HG03558 (cell line): ENCODE results near the gene APLP2.
"Not testable (repeated sequence)": the region's sequence is repeated elsewhere in the genome, so short reads cannot be mapped to it uniquely, and the experiment has no call there.

Experiments
- ATAC-seq: cut with Tn5 transposase; IDR thresholded peaks from one replicate; pipeline ENCODE4 v1.9.1; 2021; ENCODE audit warnings: moderate number of reproducible peaks; ENCODE audit not compliant: unreplicated experiment; ENCODE audit errors: extremely low read depth

The APLP2 gene

GRCh38 chr11:130069659-130070108 is at the start of gene APLP2:
TSS of gene APLP2 (plus strand) at chr11:130069894. CDS start at chr11:130069978, 84 bp downstream.
- peak; percentile 90 for ATAC-seq

- no peak for ATAC-seq
These were observed 49.4 kb upstream of the APLP2 start for GRCh38 chr11:130020323-130020722.

DNA sequence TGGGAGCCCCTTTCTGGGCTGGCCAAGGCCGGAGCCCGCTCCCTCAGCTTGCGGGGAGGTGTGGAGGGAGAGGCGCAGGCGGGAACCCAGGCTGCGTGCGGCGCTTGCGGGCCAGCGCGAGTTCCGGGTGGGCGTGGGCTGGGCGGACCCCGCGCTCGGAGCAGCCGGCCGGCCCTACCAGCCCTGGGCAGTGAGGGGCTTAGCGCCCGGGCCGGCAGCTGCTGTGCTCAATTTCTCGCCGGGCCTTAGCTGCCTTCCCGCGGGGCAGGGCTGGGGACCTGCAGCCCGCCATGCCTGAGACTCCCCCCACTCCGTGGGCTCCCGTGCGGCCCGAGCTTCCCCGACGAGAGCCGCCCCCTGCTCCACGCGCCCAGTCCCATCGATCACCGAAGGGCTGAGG is 48.1 kb upstream of the APLP2 start:
- not testable (repeated sequence) for ATAC-seq

DNA sequence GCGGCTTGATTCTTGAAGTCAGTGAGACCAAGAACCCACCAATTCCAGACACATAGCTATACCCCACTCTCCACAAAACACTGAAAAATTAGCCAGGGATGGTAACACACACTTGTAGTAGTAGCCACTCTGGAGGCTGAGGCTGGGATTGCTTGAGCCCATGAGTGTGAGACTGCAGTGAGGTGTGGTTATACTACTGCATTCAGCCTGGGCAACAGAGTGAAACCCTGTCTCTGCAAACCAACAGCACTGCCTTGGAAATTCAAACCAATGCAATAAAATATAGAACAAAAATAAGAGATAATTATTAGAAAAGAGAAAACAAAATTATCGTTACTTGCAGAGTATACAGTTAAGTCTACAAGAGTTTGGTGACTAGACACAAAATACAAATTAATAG is 46.9 kb upstream of the APLP2 start:
- ATAC-seq, result no peak

DNA sequence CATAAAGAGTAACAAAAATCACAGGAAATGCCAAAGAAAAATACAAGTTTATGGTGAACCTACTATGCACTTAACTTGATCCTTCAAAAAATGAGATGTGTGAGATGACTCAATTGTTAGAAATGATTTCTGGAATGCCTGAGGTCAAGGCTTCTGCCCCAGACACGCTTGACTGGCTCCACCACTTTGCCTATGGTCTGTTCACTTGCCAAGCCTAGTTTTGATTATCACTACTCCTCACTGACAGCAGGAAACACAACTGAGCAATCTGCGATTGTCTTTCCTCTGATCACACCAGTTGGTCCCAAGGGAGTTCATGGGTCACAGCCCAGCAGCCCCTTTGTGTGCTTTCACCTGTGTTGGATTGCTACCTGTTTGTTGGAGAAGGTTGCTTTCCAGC is 46.5 kb upstream of the APLP2 start:
- ATAC-seq, result peak; percentile 98

- no peak for ATAC-seq
These were observed 45.3 kb upstream of the APLP2 start for GRCh38 chr11:130024361-130024760.

DNA sequence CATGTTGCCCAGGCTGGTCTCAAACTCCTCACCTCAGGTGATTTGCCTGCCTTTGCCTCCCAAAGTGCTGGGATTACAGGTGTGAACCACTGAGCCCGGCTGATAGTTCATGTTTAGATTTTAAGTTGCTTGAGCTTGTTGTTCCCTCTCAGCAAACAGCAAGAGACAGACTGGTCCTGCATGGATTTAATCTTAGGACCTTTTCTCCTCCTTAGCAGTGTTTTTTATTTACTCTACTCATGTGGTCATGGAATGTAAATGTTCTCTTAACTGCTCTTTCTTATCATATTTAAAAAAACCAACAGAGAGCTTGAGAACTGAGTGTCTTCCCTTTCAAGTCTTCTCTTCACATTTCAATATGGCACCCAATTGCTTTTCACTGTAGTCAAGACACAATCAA is 44.3 kb upstream of the APLP2 start:
- no peak for ATAC-seq

DNA sequence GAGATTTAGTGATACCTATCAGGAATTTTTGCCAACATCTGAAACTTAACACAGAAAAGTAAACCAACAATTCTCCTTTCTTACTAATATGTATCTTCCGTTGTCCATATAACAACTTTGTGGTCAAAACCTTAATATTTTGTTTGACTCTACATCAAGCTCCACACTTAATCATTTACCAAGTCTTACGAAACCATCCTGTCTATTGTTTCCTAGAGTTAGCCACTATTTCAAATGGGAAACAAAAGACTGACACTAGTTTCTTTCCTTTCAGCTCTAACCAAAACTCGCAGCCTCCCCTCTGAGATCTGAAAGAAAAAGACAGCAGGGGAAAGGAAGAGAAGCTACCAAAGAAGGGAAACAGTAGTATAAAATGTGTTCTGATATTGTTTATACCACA is 40.6 kb upstream of the APLP2 start:
- ATAC-seq, result peak; percentile 49

DNA sequence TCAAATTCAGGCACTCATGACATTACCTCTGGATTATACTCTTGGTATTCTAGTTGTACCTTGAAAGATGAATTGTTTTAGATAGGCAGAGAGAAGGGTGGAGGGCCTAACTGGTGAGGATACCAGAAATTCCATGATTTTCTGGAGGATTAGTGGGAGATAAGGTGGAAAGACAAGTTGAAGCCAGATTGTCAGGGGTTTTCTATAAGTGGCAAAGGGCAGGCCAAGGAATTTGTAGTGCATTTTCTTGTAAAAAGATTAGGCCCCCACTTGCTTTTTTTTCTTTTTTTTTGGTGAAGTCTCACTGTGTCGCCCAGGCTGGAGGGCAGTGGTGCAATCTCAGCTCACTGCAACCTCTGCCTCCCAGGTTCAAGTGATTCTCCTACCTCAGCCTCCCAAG is 38.6 kb upstream of the APLP2 start:
- ATAC-seq, result no peak

GRCh38 chr11:130031945-130032344 is 37.7 kb upstream of the APLP2 start:
- no peak for ATAC-seq

DNA sequence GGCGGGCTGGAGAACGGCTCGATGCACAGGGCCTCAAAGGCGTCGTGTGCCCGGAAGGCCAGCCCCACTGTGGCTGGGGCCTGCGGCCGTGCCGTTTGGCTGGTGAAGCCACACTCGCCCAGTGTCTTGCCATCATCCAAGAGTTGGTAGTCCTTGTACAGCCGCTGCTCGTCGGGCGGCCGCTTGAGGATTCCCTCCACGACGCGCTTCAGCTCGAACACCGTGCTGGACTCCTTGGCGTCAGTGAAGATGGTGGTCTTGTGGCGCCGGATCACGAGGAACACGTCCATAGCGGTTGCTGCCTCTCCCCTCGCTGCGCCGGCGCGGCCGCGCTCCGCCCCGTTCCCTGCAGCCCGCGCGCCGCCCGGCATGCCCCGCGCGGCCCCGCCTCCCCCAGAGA is 36.8 kb upstream of the APLP2 start:
- no peak for ATAC-seq

DNA sequence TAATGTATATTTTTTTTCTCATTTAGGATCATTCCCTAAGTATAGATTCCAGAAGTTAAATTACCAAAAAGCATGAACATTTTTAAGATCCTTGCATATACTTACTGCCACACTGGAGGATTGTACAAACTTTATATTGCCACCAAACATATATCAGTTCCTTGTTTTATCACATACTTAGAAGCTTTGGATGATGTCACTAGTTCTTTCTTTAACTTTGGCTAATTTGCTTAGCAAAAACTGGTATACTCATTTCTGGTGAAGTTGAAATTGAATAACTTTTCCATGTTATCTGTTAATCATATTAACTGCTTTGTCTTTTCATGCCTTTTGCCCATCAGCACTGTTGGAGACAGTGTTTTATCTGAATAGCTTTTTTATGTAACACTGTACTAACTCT is 35.5 kb upstream of the APLP2 start:
- ATAC-seq, result no peak

DNA sequence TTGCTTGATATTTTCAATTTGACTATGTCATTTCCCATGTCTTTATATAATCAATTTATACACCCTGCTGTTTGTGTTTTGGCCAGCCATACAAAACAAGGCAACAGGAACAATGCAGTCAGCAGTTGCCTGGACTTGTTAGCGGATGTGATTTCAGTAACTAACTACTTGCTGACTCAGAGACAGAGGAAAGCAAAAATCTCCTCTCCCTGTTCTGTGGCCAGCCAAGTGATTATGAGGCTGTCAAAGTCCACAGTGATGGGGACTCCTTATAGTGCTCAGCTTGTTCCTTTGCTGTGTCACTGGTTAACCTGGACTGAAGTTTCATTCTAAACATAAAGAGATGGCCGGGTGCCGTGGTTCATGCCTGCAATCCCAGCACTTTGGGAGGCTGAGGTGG is 32.6 kb upstream of the APLP2 start:
- no peak for ATAC-seq

- no peak for ATAC-seq
These were observed 31.7 kb upstream of the APLP2 start for GRCh38 chr11:130037881-130038585.

- no peak for ATAC-seq
These were observed 29.3 kb upstream of the APLP2 start for GRCh38 chr11:130040281-130040940.

DNA sequence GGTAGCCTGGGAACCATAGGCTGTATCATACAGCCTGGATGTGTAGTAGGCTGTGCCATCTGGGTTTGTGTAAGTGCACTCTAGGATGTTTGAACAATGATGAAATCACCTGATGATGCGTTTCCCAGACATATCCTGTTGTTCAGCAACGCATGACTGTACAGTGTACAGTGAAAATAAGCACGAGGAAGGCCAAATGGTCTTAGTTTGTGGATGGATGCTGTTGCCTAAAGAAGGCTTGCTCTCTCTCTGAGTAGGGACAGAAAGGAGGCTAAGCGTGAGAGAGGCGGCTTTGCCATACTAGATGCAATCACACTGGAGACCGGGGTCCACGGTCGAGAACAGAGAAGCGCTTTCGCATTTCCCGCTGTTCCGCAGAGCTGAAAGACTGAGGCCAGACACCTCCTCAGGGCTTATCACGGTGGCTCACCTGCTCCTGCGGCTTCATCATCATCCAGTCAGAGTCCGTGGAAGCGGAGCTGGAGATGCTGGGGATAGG is 27.6 kb upstream of the APLP2 start:
- ATAC-seq, result no peak

- no peak for ATAC-seq
These were observed 26.1 kb upstream of the APLP2 start for GRCh38 chr11:130043575-130043974.

- ATAC-seq, result no peak
These were observed 22.6 kb upstream of the APLP2 start for GRCh38 chr11:130047141-130047540.

DNA sequence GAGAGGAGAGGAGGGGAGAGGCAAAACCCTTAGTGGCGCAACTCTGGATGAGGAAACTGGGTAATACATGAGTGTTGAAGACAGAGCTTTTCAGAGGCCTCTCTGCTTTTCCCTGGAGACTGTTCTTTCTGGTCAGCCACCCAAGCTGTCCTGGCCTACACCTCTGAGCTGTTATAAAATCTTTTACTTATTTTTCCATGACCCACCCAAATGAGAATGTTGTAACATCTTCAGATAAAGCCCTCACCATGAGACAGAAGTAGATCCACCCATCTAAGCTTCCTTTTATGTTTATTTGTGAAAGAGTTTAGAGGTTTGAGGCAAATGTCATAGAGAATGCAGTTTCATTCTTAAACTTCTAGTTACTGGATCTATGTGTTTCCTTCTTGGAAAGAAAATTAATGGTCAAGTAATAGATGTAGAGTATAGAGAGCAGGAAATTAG is 20.3 kb upstream of the APLP2 start:
- no peak for ATAC-seq

DNA sequence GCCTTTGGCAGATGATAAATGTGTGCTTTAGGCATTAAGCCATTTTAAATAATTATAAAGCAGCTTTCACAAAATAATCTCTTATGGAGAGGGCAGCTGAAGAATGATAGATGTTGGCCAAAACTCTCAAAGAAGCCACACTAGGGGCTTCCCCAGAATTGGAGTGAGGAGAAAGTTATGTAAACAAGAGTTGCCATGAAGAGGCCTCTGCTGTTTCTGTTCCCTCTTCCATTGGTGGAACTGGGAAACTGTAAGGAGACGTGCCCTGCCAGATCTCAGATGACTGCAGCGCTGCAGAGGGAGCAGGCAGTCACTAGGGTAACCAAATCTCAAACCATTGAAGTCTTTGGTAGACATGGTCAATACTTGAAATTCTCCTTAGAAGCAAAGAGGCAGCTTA is 19.4 kb upstream of the APLP2 start:
- no peak for ATAC-seq

DNA sequence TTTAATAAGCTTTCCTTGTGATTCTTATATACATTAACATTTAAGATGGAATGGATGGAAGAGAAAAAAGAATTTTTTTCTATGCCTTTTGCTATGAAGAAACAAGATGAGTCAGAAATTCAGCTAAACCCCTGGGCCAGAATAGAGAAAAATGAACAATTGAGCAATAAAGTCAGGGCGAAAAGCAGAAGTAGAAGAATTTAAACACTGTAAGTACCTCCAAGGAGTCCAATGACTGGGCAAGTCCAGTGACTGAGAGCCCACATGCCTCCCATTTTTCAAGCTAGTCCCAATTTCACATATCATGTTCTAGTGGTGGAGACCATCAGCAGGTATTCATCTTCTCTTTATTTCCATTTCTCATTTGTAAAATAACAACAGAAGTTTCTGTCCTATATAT is 18.6 kb upstream of the APLP2 start:
- no peak for ATAC-seq

DNA sequence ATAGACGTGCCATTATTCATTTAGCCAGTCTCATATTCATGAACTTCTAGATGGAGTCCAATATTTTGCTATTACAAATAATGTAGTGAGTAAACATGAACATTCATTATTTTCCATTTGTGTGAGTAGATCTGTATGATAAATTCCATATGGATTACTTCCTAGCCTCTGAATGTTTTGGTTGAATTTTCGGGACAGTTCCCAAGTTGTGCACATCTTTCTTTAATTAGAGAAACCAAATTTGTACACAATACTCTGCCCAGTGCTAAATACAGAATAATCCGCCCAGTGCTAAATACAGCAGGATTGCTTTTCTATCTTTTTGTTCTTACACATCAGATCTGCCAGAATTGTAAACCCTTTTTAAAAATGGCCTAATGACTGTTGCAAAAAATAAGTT is 17.1 kb upstream of the APLP2 start:
- ATAC-seq, result no peak
